Fibroblast of the conjunctiva (primary cell): ENCODE data around the gene CEACAM16.

Experiments used
- DNase-seq: peaks from one replicate; pipeline ENCODE4 v3.0.0-alpha.2; 2010; ENCODE audit warnings: low read depth

CEACAM16 gene

GRCh38 chr19:44746616-44746945 is 47.6 kb downstream of the CEACAM16 start:
- DNase-seq, result no peak

- DNase-seq, result peak; percentile 95
These were observed 48.2 kb downstream of the CEACAM16 start for GRCh38 chr19:44746946-44747738.

- no peak for DNase-seq
These were observed 48.9 kb downstream of the CEACAM16 start for GRCh38 chr19:44747739-44748425.

- no peak for DNase-seq
These were observed 49.7 kb downstream of the CEACAM16 start, which contains the start of gene BCL3 for GRCh38 chr19:44748426-44749254. Gene BCL3 (plus strand): TSS chr19:44748708. CDS start chr19:44748791, 83 bp downstream.

GRCh38 chr19:44749292-44749691 is 50.3 kb downstream of the CEACAM16 start:
- DNase-seq, result no peak

GRCh38 chr19:44749994-44750393 is 51.0 kb downstream of the CEACAM16 start:
- DNase-seq, result no peak

- no peak for DNase-seq
These were observed 53.3 kb downstream of the CEACAM16 start for GRCh38 chr19:44752123-44752815.

GRCh38 chr19:44752816-44753625 is 54.1 kb downstream of the CEACAM16 start:
- peak; percentile 91 for DNase-seq

- no peak for DNase-seq
These were observed 54.6 kb downstream of the CEACAM16 start for GRCh38 chr19:44753626-44753931.

GRCh38 chr19:44753932-44754749 is 55.2 kb downstream of the CEACAM16 start:
- DNase-seq, result peak; percentile 68

GRCh38 chr19:44754750-44755080 is 55.8 kb downstream of the CEACAM16 start:
- no peak for DNase-seq

GRCh38 chr19:44755219-44755618 is 56.3 kb downstream of the CEACAM16 start:
- no peak for DNase-seq

GRCh38 chr19:44756089-44756562 is 57.2 kb downstream of the CEACAM16 start:
- no peak for DNase-seq

- no peak for DNase-seq
These were observed 58.2 kb downstream of the CEACAM16 start for GRCh38 chr19:44757057-44757734.

GRCh38 chr19:44757735-44758505 is 59.0 kb downstream of the CEACAM16 start:
- DNase-seq, result no peak

- no peak for DNase-seq
These were observed 59.6 kb downstream of the CEACAM16 start for GRCh38 chr19:44758596-44758995.

GRCh38 chr19:44759083-44759804 is 60.3 kb downstream of the CEACAM16 start:
- DNase-seq, result no peak
